ENCODE data around the gene CDC73. TPM values are rescaled to one million over a fixed set of nuclear protein-coding genes. Genes with fewer than 3 reads are reported as not detected.

CDC73 gene
- total RNA-seq, 4 donors from 2014 or later: 41.4 to 89.4 (median 51.5) TPM

DNA sequence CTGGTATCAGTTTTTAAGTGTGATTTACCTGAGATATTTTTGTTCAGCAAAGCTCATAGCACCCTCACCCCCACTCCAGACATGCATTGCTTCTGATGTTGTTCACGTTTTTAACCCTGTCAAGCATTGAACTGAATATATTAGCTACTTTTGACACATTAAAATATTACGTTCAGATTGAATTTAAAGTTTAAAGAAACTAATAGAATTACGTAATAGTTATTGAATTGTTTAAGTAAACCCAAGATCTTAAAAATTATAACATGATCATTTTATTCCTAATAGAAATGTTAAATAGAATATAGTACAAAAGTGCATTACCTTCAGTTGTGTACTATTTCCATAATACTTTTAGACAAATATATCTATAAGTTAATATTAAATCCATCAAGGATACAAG is 35.5 kb upstream of the CDC73 start:
- peaks cover 0 to 6% (median 0%) of the 10 kb centered on the region in 4 donors for H3K4me1 ChIP-seq
- TF ChIP-seq, protein P1, sequence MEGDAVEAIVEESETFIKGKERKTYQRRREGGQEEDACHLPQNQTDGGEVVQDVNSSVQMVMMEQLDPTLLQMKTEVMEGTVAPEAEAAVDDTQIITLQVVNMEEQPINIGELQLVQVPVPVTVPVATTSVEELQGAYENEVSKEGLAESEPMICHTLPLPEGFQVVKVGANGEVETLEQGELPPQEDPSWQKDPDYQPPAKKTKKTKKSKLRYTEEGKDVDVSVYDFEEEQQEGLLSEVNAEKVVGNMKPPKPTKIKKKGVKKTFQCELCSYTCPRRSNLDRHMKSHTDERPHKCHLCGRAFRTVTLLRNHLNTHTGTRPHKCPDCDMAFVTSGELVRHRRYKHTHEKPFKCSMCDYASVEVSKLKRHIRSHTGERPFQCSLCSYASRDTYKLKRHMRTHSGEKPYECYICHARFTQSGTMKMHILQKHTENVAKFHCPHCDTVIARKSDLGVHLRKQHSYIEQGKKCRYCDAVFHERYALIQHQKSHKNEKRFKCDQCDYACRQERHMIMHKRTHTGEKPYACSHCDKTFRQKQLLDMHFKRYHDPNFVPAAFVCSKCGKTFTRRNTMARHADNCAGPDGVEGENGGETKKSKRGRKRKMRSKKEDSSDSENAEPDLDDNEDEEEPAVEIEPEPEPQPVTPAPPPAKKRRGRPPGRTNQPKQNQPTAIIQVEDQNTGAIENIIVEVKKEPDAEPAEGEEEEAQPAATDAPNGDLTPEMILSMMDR (IDR thresholded peaks at IDR 0.05): no peak
- TF ChIP-seq EP300 (IDR thresholded peaks at IDR 0.05) (no peak), POLR2A (IDR thresholded peaks at IDR 0.05) (no peak)
- no peak overlapping the region for H3K27ac ChIP-seq
- no peak for DNase-seq (ENCODE audit: low spot score in 2 of 2)
- H3K4me3 ChIP-seq: no peak overlapping the region
- peaks cover 0 to 61% (median 7%) of the 10 kb centered on the region in 3 donors for H3K36me3 ChIP-seq
- WGBS, 2 donors: 86 to 95% methylated on average over 3 of the region's 3 CpGs
- H3K27me3 ChIP-seq: no peaks in the 10 kb centered on the region
- H3K9me3 ChIP-seq: no peaks in the 10 kb centered on the region

DNA sequence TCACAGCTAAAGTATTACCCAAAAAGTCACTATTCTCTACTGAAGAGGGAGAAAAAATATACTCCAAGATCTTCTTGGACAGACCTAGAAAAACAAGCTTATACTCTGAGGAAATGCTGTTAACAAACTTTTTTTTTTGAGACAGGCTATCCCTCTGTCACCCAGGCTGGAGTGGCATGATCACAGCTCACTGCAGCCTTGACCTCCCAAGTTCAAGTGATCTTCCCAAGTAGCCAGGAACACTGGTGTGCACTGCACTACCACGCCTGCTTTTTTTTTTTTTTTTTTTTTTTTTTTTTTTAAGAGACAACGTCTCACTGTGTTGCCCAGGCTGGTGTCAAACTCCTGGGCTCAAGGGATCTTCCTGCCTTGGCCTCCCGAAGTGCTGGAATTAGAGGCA is 33.9 kb upstream of the CDC73 start:
- no peak for DNase-seq (ENCODE audit: low spot score in 2 of 2)
- Histone ChIP-seq H3K4me1 (peaks cover 0 to 6% (median 0%) of the 10 kb centered on the region in 4 donors), H3K9me3 (no peaks in the 10 kb centered on the region), H3K27ac (no peak overlapping the region), H3K27me3 (no peaks in the 10 kb centered on the region), H3K36me3 (peaks cover 0 to 50% (median under 1%) of the 10 kb centered on the region in 3 donors), H3K4me3 (no peak overlapping the region)
- 50 to 54% methylated on average over 3 of the region's 3 CpGs for WGBS, 2 donors
- TF ChIP-seq, protein P1 (IDR thresholded peaks at IDR 0.05): no peak
- TF ChIP-seq POLR2A (IDR thresholded peaks at IDR 0.05): no peak
- no peak for TF ChIP-seq EP300 (IDR thresholded peaks at IDR 0.05)

DNA sequence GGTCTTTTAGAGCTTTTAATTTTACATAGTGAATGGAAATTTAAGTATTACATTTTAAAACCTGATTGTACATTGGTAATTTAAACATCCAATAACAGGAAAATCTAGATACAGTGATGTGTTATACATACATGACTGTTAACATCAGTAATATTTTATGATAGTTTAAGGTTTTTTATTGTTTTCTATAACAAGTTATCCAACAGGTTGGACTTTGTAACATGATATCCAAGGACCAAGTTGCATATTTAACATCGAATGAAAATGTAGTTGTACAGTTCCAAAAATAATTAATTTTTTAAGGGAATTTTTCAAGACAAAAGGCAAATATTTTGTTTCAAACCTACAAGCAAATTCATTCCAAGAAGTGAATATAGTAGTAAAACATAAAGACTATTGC is 31.0 kb upstream of the CDC73 start:
- no peak overlapping the region for H3K4me3 ChIP-seq
- H3K27ac ChIP-seq: no peak overlapping the region
- peaks cover 0 to 54% (median 0%) of the 10 kb centered on the region in 3 donors for H3K36me3 ChIP-seq
- H3K9me3 ChIP-seq: no peaks in the 10 kb centered on the region
- 69 to 84% methylated on average over 1 of the region's 1 CpG for WGBS, 2 donors
- H3K27me3 ChIP-seq: no peaks in the 10 kb centered on the region
- no peaks in the 10 kb centered on the region for H3K4me1 ChIP-seq
- no peak for DNase-seq (ENCODE audit: low spot score in 2 of 2)
- no peak for TF ChIP-seq EP300 (IDR thresholded peaks at IDR 0.05)

DNA sequence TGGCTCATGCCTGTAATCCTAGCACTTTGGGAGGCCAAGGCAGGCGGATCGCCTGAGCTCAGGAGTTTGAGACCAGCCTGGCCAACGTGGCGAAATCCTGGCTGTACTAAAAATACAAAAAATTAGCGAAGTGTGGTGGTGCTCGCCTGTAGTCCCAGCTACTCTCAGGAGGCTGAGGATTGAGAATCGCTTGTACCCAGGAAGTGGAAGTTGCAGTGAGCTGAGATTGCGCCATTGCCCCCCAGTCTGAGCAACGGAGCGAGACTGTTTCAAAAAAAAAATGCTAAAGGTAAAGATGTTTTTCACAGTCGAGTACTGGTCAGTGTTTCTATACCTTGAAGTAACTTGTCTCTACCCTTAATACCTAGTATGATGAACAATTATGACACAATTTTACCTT is 27.7 kb upstream of the CDC73 start:
- DNase-seq (ENCODE audit: low spot score in 2 of 2): no peak
- no peak overlapping the region for H3K4me3 ChIP-seq
- peaks cover 0 to 78% (median 0%) of the 10 kb centered on the region in 3 donors for H3K36me3 ChIP-seq
- H3K9me3 ChIP-seq: no peaks in the 10 kb centered on the region
- TF ChIP-seq POLR2A (IDR thresholded peaks at IDR 0.05) (no peak), EP300 (IDR thresholded peaks at IDR 0.05) (no peak)
- TF ChIP-seq, protein P1 (IDR thresholded peaks at IDR 0.05): no peak
- no peaks in the 10 kb centered on the region for H3K4me1 ChIP-seq
- no peak overlapping the region for H3K27ac ChIP-seq
- no peaks in the 10 kb centered on the region for H3K27me3 ChIP-seq
- 93 to 95% methylated on average over 11 of the region's 11 CpGs for WGBS, 2 donors

DNA sequence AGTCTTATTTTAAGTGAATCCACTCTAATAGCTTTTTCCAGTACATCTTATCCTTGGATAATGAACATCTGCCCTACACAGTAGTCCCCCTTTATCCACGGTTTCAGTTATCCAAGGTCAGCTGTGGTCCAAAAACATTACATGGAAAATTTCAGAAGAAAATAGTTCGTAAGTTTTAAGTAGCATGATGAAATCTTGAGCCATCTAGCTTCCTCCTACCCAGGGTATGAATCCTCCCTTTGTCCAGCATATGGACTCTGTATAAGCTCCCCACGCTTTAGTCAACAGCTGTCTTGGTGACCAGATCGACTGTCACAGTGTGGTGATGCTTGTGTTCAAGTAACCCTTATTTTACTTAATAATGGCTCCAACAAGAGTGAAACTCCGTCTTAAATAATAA is 19.2 kb upstream of the CDC73 start:
- Histone ChIP-seq H3K4me1 (peaks cover 0 to 30% (median 10%) of the 10 kb centered on the region in 4 donors), H3K9me3 (no peaks in the 10 kb centered on the region), H3K36me3 (peaks cover 0 to 30% (median 0%) of the 10 kb centered on the region in 3 donors), H3K27me3 (no peaks in the 10 kb centered on the region), H3K4me3 (no peak overlapping the region), H3K27ac (peak overlapping the region in 1 of 4 donors; percentile 3)
- 65 to 66% methylated on average over 5 of the region's 5 CpGs for WGBS, 2 donors
- TF ChIP-seq EP300 (IDR thresholded peaks at IDR 0.05): no peak
- TF ChIP-seq, protein P1 (IDR thresholded peaks at IDR 0.05): no peak
- no peak for TF ChIP-seq POLR2A (IDR thresholded peaks at IDR 0.05)
- DNase-seq (ENCODE audit: low spot score in 2 of 2): no peak
